ENCODE data around the gene PRDM16. TPM values are rescaled to one million over a fixed set of nuclear protein-coding genes. Genes with fewer than 3 reads are reported as not detected.

The PRDM16 gene
- total RNA-seq, 1 experiment from 2014 or later: 5.3 TPM

GRCh38 chr1:3028531-3029282 lies 40.3 kb upstream of the PRDM16 start:
- Mint-ChIP-seq H3K4me3 (ENCODE audit: unreplicated experiment) (no peak overlapping the region), H3K36me3 (ENCODE audit: insufficient read depth, unreplicated experiment) (no peaks in the 10 kb centered on the region), H3K27ac (ENCODE audit: unreplicated experiment) (no peak overlapping the region), H3K27me3 (ENCODE audit: insufficient read depth, unreplicated experiment) (peaks cover 3% of the 10 kb centered on the region), H3K4me1 (ENCODE audit: low read depth, unreplicated experiment) (no peaks in the 10 kb centered on the region), H3K9me3 (ENCODE audit: unreplicated experiment) (no peaks in the 10 kb centered on the region)
- TF ChIP-seq CTCF (IDR thresholded peaks at IDR 0.05; ENCODE audit: insufficient read depth in 1 of 2, low read depth in 1 of 2, low read length in 1 of 2, severe bottlenecking in 1 of 2, unreplicated experiment in 1 of 2): no peak
- ChIA-PET POLR2A (no interaction called here), CTCF (no interaction called here)
- no peaks in the 10 kb centered on the region for H3K36me3 ChIP-seq (ENCODE audit: control insufficient read depth, insufficient read depth, low read length)
- BruUV-seq (replicated peaks): no TSS peak
- H3K9me3 ChIP-seq: no peaks in the 10 kb centered on the region
- DNase-seq: no peak
- intact Hi-C loops (cut with micrococcal nuclease; ENCODE audit: unreplicated experiment): no loop called here
- no peak overlapping the region for H3K4me3 ChIP-seq (ENCODE audit: low read depth, low read length)
- no peaks in the 10 kb centered on the region for H3K27me3 ChIP-seq (replicated peaks; ENCODE audit: control insufficient read depth, insufficient read depth, low read length)
- no peaks in the 10 kb centered on the region for H3K4me1 ChIP-seq

GRCh38 chr1:3029481-3029961 lies 39.5 kb upstream of the PRDM16 start:
- CTCF ChIA-PET: no interaction called here
- no peak overlapping the region for H3K4me3 Mint-ChIP-seq (ENCODE audit: unreplicated experiment)

GRCh38 chr1:3029991-3030662 lies 38.9 kb upstream of the PRDM16 start:
- DNase-seq: no peak

More at GRCh38 chr1:3029481-3029961, 39.5 kb upstream of the PRDM16 start:
- no peak for DNase-seq
- H3K9me3 Mint-ChIP-seq (ENCODE audit: unreplicated experiment): no peaks in the 10 kb centered on the region
- POLR2A ChIA-PET: no interaction called here
- H3K27me3 ChIP-seq (replicated peaks; ENCODE audit: control insufficient read depth, insufficient read depth, low read length): no peaks in the 10 kb centered on the region
- H3K4me3 ChIP-seq (ENCODE audit: low read depth, low read length): no peak overlapping the region
- no peak overlapping the region for H3K27ac Mint-ChIP-seq (ENCODE audit: unreplicated experiment)
- no peaks in the 10 kb centered on the region for H3K9me3 ChIP-seq
- TF ChIP-seq CTCF (IDR thresholded peaks at IDR 0.05; ENCODE audit: insufficient read depth in 1 of 2, low read depth in 1 of 2, low read length in 1 of 2, severe bottlenecking in 1 of 2, unreplicated experiment in 1 of 2): no peak
- H3K36me3 Mint-ChIP-seq (ENCODE audit: insufficient read depth, unreplicated experiment): no peaks in the 10 kb centered on the region
- peaks cover 3% of the 10 kb centered on the region for H3K27me3 Mint-ChIP-seq (ENCODE audit: insufficient read depth, unreplicated experiment)
- H3K36me3 ChIP-seq (ENCODE audit: control insufficient read depth, insufficient read depth, low read length): no peaks in the 10 kb centered on the region
- intact Hi-C loops (cut with micrococcal nuclease; ENCODE audit: unreplicated experiment): no loop called here
- no TSS peak for BruUV-seq (replicated peaks)
- H3K4me1 ChIP-seq: no peaks in the 10 kb centered on the region
- no peaks in the 10 kb centered on the region for H3K4me1 Mint-ChIP-seq (ENCODE audit: low read depth, unreplicated experiment)

More at GRCh38 chr1:3029991-3030662, 38.9 kb upstream of the PRDM16 start:
- Mint-ChIP-seq H3K4me1 (ENCODE audit: low read depth, unreplicated experiment) (no peaks in the 10 kb centered on the region), H3K27me3 (ENCODE audit: insufficient read depth, unreplicated experiment) (peaks cover 3% of the 10 kb centered on the region), H3K36me3 (ENCODE audit: insufficient read depth, unreplicated experiment) (no peaks in the 10 kb centered on the region), H3K4me3 (ENCODE audit: unreplicated experiment) (no peak overlapping the region), H3K9me3 (ENCODE audit: unreplicated experiment) (no peaks in the 10 kb centered on the region), H3K27ac (ENCODE audit: unreplicated experiment) (no peak overlapping the region)
- no peaks in the 10 kb centered on the region for H3K36me3 ChIP-seq (ENCODE audit: control insufficient read depth, insufficient read depth, low read length)
- BruUV-seq (replicated peaks): no TSS peak
- ChIA-PET POLR2A (no interaction called here), CTCF (no interaction called here)
- no peak for TF ChIP-seq CTCF (IDR thresholded peaks at IDR 0.05; ENCODE audit: insufficient read depth in 1 of 2, low read depth in 1 of 2, low read length in 1 of 2, severe bottlenecking in 1 of 2, unreplicated experiment in 1 of 2)
- no peaks in the 10 kb centered on the region for H3K27me3 ChIP-seq (replicated peaks; ENCODE audit: control insufficient read depth, insufficient read depth, low read length)
- H3K4me3 ChIP-seq (ENCODE audit: low read depth, low read length): no peak overlapping the region
- no peaks in the 10 kb centered on the region for H3K9me3 ChIP-seq
- no peaks in the 10 kb centered on the region for H3K4me1 ChIP-seq
- intact Hi-C loops (cut with micrococcal nuclease; ENCODE audit: unreplicated experiment): no loop called here
